ENCODE data around the gene MT1X. TPM values are rescaled to one million over a fixed set of nuclear protein-coding genes. Genes with fewer than 3 reads are reported as not detected.

Gene MT1X
- total RNA-seq, 2 donors from 2014 or later, result 1.5 to 8.8 TPM

DNA sequence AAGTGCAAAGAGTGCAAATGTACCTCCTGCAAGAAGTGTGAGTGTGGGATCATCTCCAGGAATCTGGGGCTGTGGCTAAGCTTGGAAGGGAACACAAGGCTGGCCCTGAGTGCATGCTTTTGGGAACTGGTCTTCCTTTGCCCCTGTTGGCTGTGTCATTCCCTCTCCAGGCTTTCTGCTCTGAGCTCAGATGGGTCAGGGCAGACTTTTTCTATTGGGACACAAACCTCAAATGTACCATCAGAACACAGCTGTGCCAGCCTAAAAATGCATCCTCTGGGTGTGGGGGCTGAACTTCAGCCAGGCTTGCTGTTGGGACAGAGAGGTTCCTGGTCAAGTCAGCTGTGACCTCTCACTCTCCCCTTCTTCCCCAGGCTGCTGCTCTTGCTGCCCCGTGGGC, 29.7 kb upstream of the MT1X start:
- Mint-ChIP-seq H3K27ac (no peak overlapping the region), H3K27me3 (ENCODE audit: insufficient read depth) (peaks cover 80% of the 10 kb centered on the region), H3K4me1 (no peaks in the 10 kb centered on the region), H3K36me3 (ENCODE audit: low read depth) (no peaks in the 10 kb centered on the region), H3K4me3 (no peak overlapping the region), H3K9me3 (no peaks in the 10 kb centered on the region)
- no peaks in the 10 kb centered on the region for H3K9me3 ChIP-seq (ENCODE audit: control insufficient read depth, low read length)
- no peak for DNase-seq
- H3K27me3 ChIP-seq (ENCODE audit: control insufficient read depth, insufficient read depth, low read length, poor library complexity, severe bottlenecking), result peaks cover 88% of the 10 kb centered on the region
- no peak overlapping the region for H3K4me3 ChIP-seq (ENCODE audit: low read length)
- no peaks in the 10 kb centered on the region for H3K4me1 ChIP-seq (ENCODE audit: control insufficient read depth, insufficient read depth, low read length)
- no peak overlapping the region for H3K27ac ChIP-seq (ENCODE audit: low read depth, low read length)
- 91% methylated on average over 1 of the region's 1 CpG; no CpG with 5 or more reads in 1 of the 2 experiments for WGBS, 2 experiments (ENCODE audit: insufficient coverage in 1 of 2, insufficient read length in 1 of 2)
- TF ChIP-seq, protein P1, sequence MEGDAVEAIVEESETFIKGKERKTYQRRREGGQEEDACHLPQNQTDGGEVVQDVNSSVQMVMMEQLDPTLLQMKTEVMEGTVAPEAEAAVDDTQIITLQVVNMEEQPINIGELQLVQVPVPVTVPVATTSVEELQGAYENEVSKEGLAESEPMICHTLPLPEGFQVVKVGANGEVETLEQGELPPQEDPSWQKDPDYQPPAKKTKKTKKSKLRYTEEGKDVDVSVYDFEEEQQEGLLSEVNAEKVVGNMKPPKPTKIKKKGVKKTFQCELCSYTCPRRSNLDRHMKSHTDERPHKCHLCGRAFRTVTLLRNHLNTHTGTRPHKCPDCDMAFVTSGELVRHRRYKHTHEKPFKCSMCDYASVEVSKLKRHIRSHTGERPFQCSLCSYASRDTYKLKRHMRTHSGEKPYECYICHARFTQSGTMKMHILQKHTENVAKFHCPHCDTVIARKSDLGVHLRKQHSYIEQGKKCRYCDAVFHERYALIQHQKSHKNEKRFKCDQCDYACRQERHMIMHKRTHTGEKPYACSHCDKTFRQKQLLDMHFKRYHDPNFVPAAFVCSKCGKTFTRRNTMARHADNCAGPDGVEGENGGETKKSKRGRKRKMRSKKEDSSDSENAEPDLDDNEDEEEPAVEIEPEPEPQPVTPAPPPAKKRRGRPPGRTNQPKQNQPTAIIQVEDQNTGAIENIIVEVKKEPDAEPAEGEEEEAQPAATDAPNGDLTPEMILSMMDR (conservative IDR thresholded peaks at IDR 0.05), result no peak
- H3K36me3 ChIP-seq (ENCODE audit: control insufficient read depth, insufficient read depth, low read length), result no peaks in the 10 kb centered on the region
- H3K9ac ChIP-seq (ENCODE audit: extremely low read depth, low read length, poor library complexity, severe bottlenecking), result no peak overlapping the region

DNA sequence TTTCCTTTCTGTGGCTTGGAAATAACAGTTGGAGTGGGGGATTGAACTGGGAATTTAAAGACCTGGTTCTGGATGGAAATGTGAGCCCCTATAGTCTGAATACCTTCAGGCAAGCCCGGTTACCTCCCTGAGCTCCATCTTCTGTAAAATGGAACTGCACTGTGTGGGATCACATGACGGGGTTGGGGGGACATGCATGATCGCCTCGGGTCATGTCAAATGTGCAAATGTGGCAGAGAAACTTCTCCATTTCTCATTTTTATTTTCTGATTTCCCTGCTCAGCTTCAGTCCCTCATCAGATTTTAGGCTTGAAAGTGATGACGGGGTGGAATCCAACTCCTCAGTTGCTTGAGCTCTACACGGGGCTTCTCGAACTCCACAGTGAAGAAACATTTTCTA, 29.1 kb upstream of the MT1X start:
- no peaks in the 10 kb centered on the region for H3K36me3 ChIP-seq (ENCODE audit: control insufficient read depth, insufficient read depth, low read length)
- Mint-ChIP-seq H3K9me3 (no peaks in the 10 kb centered on the region), H3K36me3 (ENCODE audit: low read depth) (no peaks in the 10 kb centered on the region), H3K4me3 (no peak overlapping the region), H3K27me3 (ENCODE audit: insufficient read depth) (peaks cover 78% of the 10 kb centered on the region), H3K4me1 (peaks cover 4% of the 10 kb centered on the region), H3K27ac (no peak overlapping the region)
- H3K9ac ChIP-seq (ENCODE audit: extremely low read depth, low read length, poor library complexity, severe bottlenecking), result no peak overlapping the region
- H3K9me3 ChIP-seq (ENCODE audit: control insufficient read depth, low read length), result no peaks in the 10 kb centered on the region
- no peak overlapping the region for H3K27ac ChIP-seq (ENCODE audit: low read depth, low read length)
- 89 to 93% methylated on average over 4 to 7 of the region's 7 CpGs for WGBS, 2 experiments (ENCODE audit: insufficient coverage in 1 of 2, insufficient read length in 1 of 2)
- DNase-seq, result no peak
- H3K4me3 ChIP-seq (ENCODE audit: low read length), result no peak overlapping the region
- peaks cover 88% of the 10 kb centered on the region for H3K27me3 ChIP-seq (ENCODE audit: control insufficient read depth, insufficient read depth, low read length, poor library complexity, severe bottlenecking)
- no peaks in the 10 kb centered on the region for H3K4me1 ChIP-seq (ENCODE audit: control insufficient read depth, insufficient read depth, low read length)
- TF ChIP-seq, protein P1 (conservative IDR thresholded peaks at IDR 0.05), result no peak

DNA sequence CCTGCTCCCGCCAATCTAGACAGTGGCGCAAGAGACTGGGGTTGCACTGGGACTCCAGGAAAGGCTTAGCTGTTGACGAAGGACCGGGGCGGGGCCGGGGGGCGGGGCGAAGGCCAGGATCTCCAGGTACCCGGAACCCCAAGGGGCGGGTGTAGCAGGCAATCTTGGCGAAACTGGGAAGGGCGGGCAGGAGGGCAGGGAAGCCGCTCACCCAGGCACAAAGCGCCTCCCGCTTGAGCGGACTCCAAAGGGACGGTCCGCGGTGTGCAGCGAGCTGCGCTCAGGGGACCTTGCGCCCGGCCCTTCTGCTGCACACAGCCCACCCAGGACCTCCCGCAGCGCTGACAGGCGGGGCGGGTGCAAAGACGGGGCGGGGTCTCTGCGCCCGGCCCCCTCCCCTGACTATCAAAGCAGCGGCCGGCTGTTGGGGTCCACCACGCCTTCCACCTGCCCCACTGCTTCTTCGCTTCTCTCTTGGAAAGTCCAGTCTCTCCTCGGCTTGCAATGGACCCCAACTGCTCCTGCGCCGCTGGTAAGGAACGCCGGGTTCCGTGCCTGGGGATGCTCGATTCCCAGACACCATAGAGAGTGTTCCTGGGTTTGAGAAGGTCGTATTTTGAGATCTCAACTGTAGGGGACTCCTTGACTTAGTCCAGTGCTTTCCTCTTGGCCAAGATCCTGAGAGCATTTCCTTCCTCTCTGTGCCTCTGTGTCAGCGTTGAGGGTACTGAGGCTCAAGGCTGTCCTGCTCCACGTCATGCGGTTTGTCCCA, 24.5 kb upstream of the MT1X start, which contains the start of gene MT1F:
MT1F (plus strand) TSS at position 405 of the 772 bp plus-strand sequence; CDS start at position 505, 100 bp downstream.
- Histone ChIP-seq H3K4me1 (ENCODE audit: control insufficient read depth, insufficient read depth, low read length) (no peaks in the 10 kb centered on the region), H3K27me3 (ENCODE audit: control insufficient read depth, insufficient read depth, low read length, poor library complexity, severe bottlenecking) (peaks cover 88% of the 10 kb centered on the region), H3K9ac (ENCODE audit: extremely low read depth, low read length, poor library complexity, severe bottlenecking) (no peak within 1 kb of the TSS), H3K27ac (ENCODE audit: low read depth, low read length) (no peak within 1 kb of the TSS), H3K36me3 (ENCODE audit: control insufficient read depth, insufficient read depth, low read length) (no peaks in the 10 kb centered on the region), H3K9me3 (ENCODE audit: control insufficient read depth, low read length) (no peaks in the 10 kb centered on the region), H3K4me3 (ENCODE audit: low read length) (peak within 1 kb of the TSS; percentile 76)
- peaks cover 80% of the 10 kb centered on the region for H3K27me3 Mint-ChIP-seq (ENCODE audit: insufficient read depth)
- TF ChIP-seq, protein P1 (conservative IDR thresholded peaks at IDR 0.05), result peak; percentile 8
- peak; percentile 97 for DNase-seq
- no peak within 1 kb of the TSS for H3K27ac Mint-ChIP-seq
- 3 to 10% methylated on average over 18 to 46 of the region's 46 CpGs for WGBS, 2 experiments (ENCODE audit: insufficient coverage in 1 of 2, insufficient read length in 1 of 2)
- no peaks in the 10 kb centered on the region for H3K36me3 Mint-ChIP-seq (ENCODE audit: low read depth)
- H3K4me3 Mint-ChIP-seq, result peak within 1 kb of the TSS; percentile 61
- H3K9me3 Mint-ChIP-seq, result no peaks in the 10 kb centered on the region
- H3K4me1 Mint-ChIP-seq, result peaks cover 6% of the 10 kb centered on the region

Data from endodermal cell (in vitro differentiated cells).